NCI-H1105 (cell line): ENCODE data around the gene SLC9C2.
"Not testable (repeated sequence)": the region's sequence is repeated elsewhere in the genome, so short reads cannot be mapped to it uniquely, and the experiment has no call there.

Experiments
- DNase-seq: peaks from one replicate; lab custom pipeline; 2025; lab: John Stamatoyannopoulos, UW

SLC9C2 gene, protein sequence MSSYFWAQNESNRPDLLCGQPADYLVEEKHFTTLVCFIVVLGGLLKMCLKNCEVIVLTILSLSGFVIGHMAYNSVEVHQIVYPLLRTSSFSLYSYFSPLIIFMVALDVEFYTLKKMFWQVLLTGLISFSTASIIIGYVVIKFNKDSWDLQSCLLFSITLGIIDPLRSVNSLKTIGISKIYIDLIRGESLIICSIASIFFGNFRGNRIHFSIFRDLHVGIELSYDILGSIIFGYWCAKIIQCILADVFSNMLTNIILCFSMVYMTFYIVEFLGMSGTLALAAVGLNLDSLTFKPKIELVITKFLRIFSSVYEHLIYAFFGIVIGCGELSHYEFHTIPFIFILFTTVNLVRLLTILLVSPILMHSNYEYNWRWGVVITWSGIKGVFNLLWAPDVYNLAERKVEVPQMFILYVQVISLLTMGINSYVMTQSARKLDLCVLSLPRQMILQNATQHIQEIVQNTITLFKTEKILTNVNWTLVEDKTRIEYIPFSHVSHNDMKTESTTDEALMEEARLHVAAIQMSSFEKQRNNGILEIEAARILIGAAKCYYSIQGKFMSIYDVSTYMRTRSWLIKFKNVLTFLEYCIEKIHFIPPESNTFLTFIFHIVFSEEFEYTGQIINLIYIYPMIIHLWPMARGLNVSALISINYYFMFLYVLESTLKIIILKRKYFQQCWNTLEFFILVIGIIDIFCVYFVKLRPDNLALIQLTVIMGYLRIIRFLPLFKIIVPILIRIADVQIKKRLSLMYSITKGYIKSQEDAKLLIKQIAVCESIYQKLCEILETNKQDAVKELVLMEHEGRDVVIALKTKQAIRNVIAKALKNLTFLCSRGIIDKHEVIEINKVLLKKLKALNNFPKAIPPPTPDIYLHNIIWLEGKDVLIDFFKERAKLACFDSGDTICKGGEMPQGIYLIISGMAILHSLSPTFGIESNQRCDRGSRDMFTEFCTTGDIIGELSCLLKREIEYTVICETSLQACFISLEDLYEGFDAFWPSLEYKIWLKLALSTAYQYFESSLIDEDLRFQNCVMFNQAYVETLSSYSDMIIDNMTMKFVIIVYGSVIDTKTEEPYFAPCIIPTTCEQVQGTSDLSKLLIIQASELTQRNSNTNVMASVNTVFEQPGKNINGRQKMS

DNA sequence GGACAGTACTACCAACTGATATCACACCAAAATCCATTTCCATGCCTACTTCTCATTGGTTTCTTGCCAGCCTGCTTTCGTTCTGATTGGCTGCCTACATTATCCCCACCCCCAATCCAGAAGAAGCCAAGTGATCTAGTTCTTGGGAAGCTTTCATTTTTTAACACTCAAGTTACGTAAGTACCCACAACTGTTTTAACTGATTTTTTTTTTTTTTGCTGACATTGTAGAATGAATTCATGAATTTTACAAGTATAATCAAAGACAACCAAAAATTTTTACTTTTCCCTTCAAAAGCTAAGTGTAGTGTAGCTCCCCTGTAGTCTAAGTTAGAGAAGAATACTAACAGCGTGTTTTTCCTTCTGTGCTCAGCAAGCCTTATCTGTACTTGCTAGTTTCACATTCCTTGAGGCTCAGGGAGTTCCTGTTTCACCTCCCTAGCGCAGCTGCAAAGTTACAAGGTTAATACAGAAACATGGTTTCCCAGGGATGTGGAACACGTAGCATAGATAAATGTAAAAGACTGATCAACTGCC lies at the start of gene SLC9C2:
Gene SLC9C2, minus strand, starts transcription at position 17 of the 536 bp plus-strand sequence. CDS start 1,296 bp downstream, outside the sequence.
- DNase-seq = no peak

DNA sequence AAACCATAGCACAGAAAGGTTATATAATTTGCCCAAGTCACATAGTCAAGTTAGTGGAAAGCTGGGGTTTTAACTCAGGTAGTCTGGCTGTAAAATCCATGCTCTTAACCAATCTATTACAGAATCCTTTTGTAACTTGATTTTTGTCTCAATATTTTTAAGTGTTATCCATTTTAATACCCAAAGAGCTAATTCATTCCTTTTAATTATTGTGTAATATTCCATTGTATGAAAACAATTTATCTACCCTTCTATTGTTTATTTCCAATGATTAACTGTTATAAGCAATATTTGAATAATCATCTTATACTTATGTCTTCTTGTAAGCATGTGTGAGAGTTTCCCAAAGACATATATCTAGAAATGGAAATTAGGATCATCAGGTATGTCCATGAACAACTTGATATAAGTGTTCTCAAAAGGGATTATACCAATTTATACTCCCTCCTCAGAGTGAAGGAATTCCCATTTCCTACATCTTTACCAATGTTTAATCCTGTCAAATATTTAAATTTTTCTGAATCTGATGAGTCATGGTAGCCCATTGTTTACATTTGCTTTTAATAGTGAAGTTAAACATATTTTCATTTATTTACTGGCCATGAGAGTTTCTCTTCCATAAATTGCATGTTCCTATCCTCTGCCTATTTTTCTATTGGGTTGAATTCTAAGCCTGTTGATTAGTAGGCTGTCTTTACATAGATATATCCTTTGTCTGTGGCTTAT lies 46.2 kb upstream of the SLC9C2 start:
- DNase-seq = no peak

DNA sequence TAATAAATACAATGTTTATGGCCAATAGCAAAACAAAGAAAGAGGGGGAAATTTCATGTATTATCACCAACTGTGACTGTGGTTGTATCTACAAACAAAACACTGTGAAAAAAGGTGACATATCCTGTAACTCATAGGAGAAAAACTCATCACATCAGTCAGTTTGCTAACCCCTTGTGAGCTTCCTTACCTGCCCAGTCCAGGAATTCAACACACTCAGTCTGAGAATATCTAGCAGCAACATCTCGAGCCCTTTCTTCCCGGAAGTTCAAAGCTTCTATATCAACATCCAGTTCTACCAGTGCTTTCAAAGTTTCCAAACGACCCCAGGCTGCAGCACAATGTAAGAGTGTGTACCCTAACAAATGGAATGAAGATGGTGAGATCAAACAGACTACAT lies 43.8 kb upstream of the SLC9C2 start:
- DNase-seq = no peak

DNA sequence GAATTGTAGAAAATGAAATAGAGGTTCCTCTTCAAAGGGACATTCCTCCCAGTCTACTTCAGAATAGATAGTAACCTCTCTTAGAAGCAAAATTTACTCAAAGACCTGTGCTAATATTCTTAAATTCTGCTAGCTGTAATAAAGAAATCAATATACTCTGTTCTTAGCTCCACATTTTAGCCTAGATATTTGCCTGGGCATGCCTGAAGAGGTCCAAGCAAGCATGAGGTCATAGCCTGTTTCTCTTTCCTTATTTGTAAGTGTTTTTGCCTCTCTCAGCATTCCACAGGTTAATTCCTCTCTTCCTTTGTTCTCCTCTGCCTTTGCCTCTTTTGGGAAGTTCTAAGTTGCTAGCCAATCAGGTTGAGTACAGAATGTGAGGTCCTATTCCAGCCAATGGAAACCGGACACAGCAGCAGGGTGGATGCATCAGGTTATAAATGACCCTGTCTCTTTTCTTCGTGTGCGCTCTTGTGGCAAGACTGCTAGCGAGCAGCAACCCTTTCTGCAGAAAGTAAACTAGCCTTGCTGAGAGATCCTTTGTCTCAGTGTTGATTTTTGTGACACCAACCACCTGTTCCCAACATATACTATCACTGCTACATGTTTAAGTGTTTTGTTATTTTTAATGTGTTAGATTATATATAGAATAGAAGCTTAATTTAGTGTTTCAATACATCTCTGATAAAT lies 39.7 kb upstream of the SLC9C2 start:
- not testable (repeated sequence) for DNase-seq

DNA sequence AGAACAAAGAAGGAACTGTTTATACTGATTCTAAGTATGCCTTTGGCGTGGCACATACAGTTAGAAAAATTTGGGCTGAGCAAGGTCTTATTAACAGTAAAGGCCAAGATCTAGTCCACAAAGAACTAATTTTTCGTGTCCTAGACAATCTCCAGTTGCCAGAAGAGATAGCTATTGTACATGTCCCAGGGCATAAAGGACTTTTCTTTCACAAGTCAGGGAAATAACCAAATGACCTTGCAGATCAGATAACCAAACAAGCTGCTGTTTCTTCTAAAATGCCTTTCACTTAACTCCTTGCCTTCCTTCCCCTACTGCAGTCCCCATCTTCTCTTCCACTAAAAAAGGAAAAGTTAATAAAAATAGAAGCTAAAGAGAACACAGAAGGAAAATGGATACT lies 36.2 kb upstream of the SLC9C2 start:
- DNase-seq = no peak

DNA sequence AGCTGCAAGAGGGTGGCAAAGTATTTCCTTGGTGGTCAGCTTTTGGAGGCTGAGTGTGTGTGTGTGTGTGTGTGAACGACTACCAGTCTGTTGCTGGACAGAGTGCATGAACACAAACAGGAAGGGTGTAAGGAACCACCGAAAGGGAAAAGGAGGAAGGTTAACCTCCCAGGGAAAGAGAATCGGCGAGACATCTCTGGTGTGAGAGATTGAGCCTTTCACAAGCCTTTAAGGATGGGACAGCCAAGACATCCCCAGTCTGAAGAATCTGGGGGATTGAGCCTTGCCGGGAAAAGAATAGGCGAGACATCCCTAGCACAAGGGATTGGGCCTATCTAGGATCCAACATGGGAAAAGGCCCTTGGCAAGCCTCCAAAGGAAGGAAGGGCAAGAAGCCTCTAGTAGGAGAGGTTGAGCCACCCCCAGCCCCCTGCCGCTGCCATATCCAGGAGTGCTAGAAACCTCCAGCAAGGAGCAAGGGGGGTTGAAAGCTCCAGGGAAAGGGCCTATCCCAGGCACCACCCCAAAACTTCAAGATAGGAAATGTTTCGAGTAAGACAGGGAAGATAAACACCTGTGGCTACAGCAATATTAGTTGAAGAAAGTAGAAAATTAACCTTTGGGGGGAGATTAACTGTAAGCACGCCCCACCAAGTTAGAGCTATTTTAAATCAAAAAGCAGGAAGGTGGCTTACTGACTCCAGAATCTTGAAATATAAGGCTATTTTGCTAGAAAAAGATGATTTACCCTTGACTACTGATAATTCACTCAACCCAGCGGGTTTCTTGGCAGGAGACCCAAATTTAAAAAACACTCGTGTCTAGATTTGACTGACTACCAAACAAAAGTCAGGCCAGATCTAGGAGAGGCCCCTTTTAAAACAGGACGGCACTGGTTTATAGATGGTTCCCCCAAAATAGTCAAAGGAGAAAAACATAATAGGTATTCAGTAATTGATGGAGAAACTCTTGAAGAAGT lies 35.5 kb upstream of the SLC9C2 start:
- DNase-seq = no peak

DNA sequence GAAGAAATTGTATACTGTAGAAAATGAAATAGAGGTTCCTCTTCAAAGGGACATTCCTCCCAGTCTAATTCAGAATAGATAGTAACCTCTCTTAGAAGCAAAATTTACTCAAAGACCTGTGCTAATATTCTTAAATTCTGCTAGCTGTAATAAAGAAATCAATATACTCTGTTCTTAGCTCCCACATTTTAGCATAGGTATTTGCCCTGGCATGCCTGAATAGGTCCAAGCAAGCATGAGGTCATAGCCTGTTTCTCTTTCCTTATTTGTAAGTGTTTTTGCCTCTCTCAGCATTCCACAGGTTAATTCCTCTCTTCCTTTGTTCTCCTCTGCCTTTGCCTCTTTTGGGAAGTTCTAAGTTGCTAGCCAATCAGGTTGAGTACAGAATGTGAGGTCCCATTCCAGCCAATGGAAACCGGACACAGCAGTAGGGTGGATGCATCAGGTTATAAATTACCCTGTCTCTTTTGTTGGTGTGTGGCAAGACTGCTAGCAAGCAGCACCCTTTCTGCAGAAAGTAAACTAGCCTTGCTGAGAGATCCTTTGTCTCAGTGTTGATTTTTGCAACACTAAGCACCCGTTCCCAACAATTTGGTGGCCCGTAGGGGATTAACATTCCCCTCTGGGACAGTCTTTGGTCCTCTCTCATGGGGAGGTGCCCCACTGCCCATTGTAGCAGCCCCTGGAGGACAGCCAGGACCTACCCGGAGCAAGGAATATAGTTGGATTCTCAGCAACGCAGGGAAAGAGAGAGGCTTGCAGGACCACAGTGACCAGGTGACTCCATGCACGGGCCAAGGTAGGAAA lies 34.6 kb upstream of the SLC9C2 start:
- not testable (repeated sequence) for DNase-seq

DNA sequence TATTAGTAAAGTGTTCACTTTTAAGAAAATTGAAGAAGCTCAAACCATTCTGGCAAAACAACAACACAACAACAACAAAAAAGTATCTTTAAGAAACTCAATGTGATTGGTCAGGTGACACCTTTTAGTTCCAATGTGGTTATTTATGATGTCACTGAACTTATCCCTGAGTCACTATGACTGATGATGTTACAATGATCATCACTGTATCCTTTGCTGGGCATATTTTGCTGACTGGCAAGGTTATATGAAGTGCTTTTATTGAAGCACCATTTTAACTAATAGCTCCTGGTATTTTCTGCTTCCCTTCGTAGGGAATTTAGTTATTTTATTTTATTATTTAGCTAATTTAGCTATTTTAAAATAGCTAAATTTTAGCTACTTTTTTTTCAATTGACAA lies 32.2 kb upstream of the SLC9C2 start, which contains the start of gene TEX50:
Gene TEX50, plus strand, starts transcription at position 223 of the 400 bp plus-strand sequence. CDS start 184 bp downstream, outside the sequence.
- DNase-seq = no peak

DNA sequence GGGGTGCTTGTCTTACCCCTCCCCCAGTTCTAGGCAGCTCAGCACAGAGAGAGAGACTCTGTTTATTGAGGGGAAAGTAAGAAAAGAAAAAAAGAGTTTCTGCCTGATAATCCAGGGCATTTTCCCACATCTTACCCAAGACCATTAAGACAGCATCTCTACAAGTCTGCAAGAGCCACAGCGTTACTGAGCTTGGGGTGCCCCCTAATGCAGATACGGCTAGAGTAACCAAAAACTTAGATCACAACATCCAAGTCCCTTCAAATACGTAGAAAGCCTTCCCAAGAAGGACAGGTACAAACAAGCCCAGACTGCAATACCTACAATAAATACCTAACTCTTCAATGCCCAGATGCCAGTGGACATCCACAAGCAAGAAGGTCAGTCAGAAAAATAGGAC lies 26.0 kb upstream of the SLC9C2 start:
- DNase-seq = no peak

DNA sequence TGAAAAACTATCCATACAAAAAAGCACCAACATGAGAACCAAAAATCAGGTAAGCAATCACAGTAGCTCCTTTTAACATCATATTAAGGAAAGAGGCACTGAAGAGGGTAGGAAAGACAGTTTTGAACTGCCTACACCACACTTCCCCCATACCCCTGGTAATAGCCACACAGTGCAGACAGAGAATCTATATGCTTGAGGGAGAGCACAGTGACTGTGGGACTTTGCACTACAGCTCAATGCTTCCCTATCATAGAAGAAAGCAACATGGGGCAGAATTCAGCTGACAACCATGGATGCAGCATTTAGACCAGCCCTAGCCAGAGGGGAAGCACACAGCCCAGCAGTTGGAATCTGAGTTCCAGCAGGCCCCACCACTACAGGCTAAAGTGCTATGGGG lies 24.4 kb upstream of the SLC9C2 start:
- DNase-seq = no peak

DNA sequence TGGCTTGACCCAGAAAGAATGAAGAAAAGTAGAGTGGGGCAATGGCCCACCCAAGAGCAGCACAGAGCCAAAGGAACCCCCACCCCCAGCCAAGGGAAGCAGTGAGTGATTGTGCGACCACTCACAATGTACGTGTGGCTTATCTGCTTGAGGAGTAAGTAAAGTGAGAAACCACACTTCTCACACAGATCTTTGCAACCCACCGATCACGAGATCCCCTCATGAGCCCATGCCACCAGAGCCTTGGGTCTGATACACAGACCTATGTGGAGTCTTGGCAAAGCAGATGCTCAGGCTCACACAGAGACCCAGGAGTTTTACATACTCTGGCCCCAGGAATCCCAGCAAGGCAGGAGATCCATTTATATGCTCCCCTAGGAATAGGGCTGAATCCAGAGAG lies 14.0 kb upstream of the SLC9C2 start:
- no peak for DNase-seq

DNA sequence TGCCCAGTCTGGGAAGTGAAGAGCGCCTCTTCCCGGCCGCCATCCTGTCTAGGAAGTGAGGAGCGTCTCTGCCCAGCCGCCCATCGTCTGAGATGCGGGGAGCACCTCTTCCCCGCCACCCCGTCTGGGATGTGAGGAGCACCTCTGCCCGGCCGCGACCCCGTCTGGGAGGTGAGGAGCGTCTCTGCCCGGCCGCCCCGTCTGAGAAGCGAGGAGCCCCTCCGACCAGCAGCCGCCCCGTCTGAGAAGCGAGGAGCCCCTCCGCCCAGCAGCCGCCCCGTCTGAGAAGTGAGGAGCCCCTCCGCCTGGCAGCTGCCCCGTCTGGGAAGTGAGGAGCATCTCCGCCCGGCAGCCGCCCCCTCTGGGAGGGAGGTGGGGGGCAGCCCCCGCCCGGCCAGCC lies 10.2 kb upstream of the SLC9C2 start:
- not testable (repeated sequence) for DNase-seq

DNA sequence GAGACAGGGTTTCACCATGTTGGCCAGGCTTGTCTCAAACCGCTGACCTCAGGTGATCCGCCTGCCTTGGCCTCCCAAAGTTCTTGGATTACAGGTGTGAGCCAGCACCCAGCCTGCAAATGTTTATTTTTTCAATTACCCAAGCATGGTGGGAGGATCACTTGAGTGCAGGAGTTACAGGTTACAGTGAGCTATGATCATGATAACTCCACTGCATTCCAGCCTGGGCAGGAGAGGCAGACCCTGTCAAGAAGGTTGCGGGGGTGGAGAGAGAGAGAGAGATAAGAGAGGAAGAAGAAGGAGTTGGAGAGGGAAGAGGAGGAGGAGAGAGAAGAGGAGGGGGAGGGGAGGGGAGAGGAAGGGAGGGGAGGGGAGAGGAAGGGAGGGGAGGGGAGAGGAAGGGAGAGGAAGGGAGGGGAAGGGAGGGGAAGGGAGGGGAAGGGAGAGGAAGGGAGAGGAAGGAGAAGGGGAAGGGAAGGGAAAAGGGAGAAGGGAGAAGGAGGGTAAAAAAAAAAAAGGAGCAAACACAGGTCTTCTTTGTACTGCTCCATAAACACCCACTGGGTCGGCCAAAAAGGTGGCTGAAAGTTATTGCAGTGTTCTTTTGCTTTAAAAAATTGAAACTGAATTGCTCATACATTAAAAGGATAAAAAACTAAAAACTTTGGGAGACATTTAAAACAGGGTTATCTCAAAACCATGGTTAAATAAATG lies 5.8 kb upstream of the SLC9C2 start:
- no peak for DNase-seq

DNA sequence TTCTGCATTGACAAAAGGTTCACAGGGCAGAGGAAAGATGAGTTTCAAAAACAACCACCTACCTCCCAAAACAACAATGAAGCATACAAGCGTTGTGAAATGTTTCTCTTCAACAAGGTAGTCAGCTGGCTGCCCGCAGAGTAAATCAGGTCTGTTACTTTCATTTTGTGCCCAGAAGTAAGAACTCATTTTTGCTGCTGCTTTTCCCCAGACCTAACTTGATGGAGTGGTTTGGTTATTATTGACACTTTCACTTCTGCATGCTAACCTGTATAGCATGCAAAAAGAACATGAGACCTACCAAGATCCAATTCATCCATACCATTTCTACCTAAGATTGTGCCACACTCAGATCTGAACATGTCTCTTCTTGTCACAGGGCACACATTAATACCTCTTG lies 1.3 kb downstream of the SLC9C2 start:
- DNase-seq = no peak

DNA sequence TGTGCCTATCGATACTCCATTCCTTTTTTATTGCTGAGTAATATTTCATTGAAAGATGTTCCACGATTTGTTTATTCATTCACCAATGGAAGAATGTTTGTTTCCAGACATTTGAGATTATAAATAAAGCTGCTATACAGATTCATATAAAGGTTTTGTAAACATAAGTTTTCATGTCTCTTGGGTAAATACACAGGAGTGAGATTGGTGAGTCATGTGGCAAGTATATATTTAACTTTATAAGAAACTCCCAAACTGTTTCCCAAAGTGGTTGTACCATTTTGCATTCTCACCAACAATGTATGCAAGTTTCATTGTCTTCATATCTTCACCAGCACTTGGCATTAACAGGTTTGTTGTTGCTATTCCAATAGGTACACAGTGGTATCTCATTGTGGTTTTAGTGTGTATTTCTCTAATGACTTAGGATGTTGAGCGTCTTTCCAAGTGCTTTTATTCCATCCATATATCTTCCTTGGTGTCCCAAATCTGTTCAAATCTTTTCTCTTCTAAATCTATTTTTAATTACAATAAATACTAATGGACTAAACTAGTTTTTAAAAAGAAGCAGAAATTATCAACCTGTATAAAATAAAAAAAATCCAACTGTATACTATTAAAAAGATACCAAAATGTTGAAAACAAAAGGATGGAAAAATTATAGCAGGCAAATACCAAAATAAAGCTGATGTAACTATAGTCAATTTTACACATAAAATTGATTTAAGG lies 6.6 kb downstream of the SLC9C2 start:
- DNase-seq = no peak

DNA sequence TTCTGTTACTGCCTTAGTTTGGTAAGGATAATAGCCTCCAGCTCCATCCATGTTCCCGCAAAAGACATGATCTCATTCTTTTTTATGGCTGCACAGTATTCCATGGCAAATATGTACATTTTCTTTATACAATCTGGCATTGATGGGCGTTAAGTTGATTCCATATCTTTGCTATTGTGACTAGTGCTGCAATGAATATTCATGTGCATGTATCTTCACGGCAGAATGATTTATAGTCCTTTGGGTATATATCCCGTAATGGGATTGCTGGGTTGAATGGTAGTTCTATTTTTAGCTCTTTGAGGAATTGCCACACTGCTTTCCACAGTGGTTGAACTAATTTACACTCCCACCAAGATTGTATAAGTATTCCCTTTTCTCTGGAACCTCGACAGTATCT lies 11.7 kb downstream of the SLC9C2 start:
- DNase-seq = not testable (repeated sequence)

DNA sequence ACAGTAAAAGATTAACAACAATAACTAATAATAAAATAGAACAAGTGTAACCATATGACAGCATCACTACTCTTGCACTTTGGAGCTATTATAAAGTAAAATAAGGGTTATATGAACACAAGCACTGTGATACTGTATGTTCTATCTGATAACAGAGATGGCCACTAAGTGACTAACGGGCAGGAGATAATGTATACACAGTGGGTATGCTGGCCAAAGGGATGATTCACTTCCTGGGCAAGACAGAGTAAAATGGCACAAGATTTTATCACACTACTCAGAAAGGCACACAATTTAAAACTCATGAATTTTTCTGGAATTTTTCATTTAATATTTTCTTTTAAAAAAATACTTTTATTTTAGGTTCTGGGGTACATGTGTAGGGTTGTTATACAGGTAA lies 12.3 kb downstream of the SLC9C2 start:
- DNase-seq = no peak
